SK-N-SH treated with all-trans-retinoic acid at 6 μM for 48 hours (cell line): Measurements from ENCODE around the gene ARHGEF10L.

ENCODE experiments used
- PPARA ChIP-seq: fragments of 250-450 bp; sonication (Bioruptor Pico); IDR thresholded peaks from 2 replicates; pipeline ENCODE4 v1.5.0; 2020; ENCODE audit warnings: mild to moderate bottlenecking, borderline replicate concordance
- ZFP3 ChIP-seq: fragments of 250-450 bp; sonication (Bioruptor Pico); IDR thresholded peaks from 2 replicates; pipeline ENCODE4 v1.5.0; 2020; ENCODE audit warnings: mild to moderate bottlenecking, moderate library complexity

DNA sequence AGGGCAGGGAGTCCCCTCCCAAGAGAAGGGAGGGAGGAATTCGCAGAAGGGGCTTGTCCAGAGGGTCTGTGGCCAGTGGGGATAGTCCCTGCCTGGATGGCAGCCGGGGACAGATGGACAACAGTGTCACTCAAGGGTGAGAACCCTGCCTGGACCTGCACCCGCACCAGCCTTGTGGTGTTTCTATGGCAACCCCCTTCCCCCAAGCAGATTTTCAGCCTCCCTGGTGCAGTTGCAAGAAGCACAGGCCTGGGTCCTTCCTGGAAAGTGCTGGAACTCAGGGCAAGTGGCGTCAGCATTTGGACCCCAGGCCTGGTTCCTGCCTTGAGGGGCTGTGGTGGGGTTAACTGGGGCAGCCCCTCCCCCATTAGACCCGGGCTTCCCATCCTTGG, 131.8 kb downstream of the ARHGEF10L start:
- TF ChIP-seq PPARA (CRISPR knock-in tag), result no peak
- no peak for TF ChIP-seq ZFP3 (CRISPR knock-in tag)
